NCI-H2081 (cell line): ENCODE measurements around the gene DES.

Source experiments
- DNase-seq, 2 experiments: peaks; one replicate each; lab custom pipeline; 2025; lab: John Stamatoyannopoulos, UW

DES gene

DNA sequence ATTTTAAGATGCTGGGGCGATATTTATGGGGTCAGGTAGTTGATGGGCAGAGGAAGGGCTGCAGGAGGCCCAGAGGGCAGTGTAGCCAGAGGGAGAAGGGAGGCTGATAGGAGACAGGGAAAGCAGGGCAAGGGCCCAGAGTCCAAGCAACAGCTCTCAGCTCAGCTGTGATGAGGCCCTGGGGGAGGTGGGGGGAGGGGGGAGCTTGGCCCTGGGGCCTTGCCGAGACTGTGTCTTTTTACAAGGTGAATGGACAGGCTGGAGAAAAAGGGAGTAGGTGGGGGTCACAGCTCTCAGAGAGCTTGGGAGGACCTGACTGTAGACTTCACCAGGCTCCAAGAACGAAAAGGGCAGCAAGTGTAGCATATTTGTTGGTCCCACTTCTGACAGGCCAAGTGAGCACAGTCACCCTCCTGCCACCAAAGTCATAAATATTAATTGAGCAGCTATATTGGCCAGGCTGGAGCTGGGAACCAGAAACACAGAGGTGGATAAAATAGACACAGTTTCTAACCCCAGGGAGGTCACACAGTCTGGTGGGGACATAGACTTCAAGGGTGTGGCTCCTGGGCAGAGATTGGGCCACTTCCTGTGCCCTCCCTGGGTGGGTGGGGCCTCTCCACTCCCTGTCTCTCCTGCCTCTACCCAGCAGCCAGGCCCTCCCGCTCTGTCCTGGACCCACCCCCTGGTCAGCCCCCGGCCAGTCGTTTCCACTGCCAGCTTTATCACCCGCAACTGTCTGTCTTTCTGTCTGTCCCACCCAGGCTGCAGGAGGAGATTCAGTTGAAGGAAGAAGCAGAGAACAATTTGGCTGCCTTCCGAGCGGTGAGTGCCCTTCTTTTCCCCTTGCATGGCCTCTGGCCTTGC lies 1.4 kb downstream of the DES start:
- DNase-seq, result no peak

DNA sequence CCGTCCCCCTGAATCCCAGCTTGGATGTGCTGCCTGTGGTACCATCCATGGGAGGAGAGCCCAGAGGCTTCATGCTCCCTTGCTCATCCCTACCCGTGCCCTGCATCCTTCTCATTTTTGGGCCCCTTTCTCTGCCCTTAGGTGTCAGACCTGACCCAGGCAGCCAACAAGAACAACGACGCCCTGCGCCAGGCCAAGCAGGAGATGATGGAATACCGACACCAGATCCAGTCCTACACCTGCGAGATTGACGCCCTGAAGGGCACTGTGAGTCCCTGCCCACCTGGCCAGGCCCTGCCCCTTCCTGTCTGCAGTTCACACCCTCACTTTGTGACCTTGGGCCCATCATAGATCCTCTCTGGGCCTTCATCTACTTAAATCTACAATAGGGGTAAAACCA lies 2.5 kb downstream of the DES start:
- DNase-seq, result no peak

DNA sequence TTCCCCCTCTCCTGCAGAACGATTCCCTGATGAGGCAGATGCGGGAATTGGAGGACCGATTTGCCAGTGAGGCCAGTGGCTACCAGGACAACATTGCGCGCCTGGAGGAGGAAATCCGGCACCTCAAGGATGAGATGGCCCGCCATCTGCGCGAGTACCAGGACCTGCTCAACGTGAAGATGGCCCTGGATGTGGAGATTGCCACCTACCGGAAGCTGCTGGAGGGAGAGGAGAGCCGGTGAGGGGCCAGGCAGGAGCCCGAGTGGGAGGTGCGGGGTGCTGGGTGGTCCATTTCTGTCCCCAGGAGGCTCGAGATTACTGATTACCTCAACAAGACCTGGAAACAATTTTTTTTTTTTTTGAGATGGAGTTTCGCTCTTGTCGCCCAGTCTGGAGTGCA lies 3.1 kb downstream of the DES start:
- DNase-seq, result no peak

DNA sequence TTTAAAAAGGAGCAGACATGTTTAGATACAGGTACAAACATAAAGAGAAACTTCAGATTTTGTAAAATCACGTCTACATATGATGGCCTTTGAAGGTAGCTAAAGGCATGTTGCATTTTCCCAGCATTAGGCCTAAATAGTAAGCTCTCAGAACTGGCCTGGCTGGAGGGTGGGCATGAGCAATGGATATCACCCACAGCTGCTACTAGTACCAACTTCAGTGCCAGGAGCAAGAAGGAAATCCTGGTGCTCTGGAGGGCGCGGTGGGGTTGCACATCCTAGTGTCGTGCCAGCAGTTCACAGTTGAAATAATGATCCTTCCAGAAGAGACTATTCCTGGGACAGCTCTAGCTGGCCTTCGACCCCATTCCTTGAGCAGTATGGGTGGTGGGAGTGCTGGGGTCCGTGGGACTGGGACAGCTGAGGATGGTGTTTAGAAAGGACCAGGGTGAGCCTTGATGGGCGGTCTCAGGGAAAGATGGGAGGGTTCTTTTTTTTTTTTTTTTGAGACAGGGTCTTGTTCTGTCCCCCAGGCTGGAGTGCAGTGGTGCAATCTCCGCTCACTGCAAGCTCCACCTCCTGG lies 4.9 kb downstream of the DES start:
- DNase-seq, result no peak

DNA sequence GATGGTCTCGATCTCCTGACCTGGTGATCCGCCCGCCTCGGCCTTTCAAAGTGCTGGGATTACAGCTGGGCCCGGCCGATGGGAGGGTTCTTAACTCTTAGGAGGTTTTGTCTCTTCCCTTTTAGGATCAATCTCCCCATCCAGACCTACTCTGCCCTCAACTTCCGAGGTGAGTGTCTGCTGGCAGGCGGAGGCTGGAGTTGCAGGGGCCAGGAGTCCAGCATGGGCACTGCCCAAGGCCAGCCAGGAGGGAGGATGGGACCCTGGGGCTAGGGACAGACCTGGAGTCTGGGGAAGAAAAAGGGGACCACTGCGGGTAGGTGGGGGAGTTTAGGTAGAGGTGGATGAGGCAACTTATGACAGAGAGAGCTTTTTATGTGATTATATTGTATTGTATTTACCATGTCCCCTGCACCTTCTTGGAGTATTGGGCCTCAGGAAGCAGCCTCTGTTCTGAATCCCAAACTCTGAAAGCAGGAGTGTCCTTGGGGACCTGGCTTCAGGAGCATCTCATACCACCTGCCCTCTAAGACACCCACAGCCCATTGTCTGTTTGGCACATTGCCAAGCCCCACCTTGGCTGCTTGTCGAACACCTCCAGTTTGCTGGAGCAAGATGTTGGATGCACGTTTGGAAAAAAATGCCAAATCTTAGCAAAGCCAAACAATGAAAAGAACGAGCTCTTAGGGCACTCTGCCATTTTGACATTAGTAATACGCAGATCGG lies 5.6 kb downstream of the DES start:
- no peak for DNase-seq

DNA sequence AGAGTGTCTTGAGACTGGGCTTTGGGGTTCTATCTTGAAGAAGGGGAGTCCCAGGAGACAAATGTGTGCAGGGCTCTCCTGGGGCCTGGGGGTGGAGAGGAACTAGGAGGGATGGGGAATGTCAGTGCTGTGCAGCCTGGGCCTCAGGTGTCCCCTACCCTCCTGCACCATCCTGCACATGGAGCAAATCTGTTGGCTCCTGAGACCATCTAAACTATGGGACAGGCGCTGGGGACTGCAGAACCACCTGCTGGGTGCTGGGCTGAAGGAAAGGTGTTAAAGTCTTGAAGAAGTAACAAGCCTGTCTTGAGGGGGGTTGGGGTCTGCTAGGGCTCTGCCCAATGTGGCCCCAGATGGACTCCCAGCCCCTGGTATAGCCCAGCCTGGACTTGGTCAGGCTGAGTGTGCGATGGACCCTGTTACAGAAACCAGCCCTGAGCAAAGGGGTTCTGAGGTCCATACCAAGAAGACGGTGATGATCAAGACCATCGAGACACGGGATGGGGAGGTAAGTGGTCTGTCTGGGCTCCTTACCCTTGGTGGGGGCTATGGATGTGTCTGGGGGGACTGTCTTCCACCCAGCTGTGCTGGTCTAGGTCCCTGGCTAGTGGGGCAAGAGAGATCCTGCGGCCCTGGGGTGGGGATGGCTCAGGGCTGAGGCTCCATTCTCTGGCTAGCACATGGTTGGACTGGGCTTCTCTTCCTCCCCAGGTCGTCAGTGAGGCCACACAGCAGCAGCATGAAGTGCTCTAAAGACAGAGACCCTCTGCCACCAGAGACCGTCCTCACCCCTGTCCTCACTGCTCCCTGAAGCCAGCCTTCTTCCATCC lies 7.3 kb downstream of the DES start:
- no peak for DNase-seq

DNA sequence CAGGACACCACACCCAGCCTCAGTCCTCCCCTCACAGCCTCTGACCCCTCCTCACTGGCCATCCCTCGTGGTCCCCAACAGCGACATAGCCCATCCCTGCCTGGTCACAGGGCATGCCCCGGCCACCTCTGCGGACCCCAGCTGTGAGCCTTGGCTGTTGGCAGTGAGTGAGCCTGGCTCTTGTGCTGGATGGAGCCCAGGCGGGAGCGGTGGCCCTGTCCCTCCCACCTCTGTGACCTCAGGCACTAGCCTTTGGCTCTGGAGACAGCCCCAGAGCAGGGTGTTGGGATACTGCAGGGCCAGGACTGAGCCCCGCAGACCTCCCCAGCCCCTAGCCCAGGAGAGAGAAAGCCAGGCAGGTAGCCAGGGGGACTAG lies 7.9 kb downstream of the DES start:
- no peak for DNase-seq

DNA sequence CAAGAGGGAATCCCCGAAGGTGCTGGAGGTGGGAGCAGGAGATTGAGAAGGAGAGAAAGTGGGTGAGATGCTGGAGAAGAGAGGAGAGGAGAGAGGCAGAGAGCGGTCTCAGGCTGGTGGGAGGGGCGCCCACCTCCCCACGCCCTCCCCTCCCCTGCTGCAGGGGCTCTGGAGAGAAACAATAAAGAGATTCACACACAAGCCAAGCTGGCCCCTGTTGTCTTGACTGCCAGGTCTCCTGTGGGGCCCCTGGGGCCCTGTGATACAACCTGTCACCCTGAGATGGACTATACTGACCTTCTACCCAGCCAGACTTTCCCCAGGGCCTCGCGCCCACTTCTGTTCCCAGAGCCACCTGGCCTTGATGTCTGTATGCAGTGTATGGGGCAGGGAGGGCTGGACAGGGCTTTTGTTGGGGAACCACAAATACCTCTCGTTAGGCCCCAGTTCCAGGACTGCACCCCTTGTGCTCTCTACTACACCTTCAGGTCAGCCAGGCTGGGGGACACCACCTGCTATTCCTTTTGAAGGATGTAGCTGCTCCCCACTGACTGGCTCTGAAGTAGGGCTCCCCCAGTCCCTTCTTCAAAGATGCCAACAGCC lies 8.5 kb downstream of the DES start:
- no peak for DNase-seq

DNA sequence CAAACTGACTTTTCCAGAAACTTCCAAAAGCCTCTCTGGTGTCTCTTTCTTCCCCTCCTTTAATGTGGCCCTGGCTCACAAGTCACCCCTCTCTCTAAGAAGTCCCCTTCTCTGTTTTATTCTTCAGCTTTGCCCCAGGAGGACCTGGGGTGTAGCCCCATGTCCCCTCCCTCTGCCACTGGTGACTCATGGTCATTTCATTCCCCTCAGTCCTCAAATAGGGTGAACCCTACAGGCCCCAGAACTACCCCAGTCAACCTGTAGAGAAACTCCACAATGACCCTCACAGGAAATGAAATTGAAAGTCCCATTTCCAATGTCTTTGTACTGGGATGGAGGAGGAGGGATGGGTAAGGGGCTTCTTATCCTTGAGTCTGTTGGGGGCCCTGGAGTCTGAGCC lies 10.3 kb downstream of the DES start:
- DNase-seq, result no peak

DNA sequence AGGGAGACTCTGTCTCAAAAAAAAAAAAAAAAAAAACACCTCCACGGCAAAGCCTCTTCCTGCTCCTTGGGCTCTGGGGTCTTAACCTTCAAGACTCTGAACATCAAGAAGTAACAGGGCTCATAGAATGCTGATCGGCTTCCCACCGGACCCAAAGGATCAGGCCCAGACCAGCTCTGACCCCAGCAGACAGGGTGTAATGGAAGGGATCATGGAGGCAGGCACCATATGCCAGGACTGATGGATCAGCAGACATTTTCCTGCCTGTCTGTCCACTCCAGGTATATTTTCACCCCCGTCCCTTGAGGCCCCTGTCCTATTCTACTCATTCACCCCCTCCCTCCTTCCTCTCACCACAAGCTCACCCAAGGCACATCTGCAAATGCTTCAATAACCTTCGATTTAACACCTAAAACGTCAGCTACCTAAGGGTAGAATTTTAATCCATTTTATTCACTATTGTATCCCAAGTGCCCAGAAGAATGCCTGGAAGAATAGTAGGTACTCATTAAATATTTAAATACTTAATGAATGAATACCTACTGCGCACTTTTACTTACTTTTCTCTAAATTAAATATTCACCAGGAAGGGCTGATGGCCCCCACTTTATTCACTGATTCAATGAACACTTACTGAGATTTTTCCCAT lies 11.9 kb downstream of the DES start:
- DNase-seq, result no peak

DNA sequence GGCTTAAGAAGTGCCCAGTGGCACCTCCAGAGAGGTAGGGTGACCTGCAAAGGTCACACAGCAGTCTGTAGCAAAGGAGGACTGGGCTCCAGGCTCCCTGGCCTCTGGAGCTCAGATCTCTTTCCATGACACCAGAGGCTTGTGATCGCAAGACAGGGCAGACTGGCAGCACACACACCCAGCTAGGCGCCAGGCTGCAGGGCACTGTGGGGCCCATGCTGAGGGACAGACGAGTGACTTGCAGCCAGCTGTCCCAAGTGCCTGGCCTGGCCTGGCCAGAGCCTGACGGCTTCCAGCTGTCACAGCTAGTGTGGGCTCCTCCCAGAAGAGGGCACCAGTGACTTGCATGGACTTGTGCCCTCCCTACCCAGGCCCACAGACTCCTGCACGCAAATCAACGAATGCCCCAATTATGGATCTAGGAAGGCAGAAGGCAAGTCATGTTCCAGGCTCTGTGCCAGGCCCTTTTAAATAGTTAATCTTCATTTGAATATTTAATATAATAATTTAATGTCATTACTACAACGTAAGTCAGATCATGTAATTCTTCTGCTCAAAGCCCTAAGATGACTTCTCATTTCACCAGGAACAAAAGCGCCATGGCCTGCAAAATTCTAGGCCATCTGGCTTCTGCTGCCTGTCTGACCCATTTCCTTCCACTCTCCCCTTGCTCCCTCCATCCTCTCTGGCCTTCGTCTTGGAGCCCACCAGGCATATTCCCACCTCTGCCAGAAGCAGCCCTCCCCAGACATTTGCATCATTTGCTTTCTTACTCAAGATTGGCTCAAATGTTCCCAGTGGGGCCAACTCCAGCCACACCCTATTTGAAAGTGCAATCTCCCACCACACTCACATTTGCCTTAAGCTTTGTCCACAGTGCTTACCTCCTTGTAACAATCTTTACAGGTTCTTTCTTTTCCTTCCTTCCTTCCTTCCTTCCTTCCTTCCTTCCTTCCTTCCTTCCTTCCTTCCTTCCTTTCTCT lies 12.7 kb downstream of the DES start:
- DNase-seq, result peak in 1 of 2 experiments; percentile 35

DNA sequence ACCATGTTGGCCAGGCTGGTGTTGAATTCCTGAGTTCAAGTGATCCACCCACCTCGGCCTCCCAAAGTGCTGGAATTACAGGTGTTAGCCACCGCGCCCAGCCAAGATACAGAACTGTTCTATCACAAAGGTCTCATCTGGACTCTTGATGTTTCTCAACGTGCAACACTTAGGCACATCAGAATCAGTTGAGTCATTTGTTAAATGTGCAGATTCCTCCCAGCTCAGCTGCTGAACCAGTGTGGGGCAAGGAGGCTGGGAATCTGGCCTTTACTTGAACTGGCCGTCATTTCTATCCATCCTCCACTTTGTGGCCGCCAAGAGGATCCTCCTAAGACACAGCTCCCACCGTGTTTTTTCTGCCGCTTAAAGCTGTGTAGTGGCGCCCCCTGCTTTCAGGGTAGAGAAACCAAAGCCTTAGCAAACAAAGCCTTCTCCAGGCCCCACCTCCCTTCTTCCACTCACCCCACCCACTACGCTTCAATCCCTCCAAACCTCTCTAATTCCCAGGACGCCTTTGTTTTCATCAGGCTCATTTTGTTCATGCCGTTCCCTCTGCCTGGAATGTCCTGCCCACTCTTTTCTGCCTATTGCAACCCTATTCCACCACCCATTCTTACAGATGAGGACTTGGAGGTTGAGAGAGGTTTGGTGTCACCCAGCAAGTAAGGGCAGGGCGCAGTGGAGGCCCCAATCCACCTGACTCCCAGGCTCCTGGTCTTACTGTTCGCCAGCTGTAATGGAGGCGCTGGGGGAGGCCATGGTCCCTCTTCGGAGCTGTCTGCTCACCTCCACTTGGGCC lies 15.7 kb downstream of the DES start:
- DNase-seq, result peak in 1 of 2 experiments; percentile 6

DNA sequence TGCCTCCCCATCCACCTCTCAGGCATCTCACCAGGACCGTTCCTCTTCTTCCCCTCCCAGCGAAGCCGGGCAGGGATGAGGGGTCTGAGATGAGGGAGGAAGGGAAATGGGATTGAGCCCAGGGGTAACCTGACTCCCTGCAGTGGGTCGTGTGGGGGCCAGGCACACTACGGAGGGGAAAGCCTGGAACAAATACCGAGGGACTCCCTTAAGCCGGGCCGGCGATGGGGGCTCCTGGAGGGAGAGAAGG lies 16.2 kb downstream of the DES start:
- no peak for DNase-seq

DNA sequence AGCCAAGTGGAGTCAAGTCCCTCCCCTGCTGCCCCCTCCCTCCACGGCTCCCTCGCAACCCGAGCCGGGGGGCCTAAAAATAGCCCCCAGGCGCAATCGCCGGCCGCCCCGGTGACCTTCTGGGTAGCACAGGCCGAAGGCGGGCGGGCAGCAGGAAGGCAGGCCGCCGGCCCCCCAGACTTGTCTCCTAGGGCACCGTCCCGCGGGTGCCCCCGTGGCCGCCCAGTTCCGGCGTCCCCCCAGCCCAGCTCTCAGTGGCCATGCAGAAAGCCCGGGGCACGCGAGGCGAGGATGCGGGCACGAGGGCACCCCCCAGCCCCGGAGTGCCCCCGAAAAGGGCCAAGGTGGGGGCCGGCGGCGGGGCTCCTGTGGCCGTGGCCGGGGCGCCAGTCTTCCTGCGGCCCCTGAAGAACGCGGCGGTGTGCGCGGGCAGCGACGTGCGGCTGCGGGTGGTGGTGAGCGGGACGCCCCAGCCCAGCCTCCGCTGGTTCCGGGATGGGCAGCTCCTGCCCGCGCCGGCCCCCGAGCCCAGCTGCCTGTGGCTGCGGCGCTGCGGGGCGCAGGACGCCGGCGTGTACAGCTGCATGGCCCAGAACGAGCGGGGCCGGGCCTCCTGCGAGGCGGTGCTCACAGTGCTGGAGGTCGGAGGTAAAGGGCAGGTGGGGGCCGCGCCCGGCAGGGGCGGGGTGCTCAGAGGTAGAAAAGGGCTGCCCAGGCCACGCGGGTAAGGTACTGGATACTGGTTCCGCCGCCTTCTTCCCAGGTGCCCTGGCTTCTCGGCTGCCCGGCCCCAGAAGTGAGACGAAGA lies 16.7 kb downstream of the DES start, which contains the start of gene SPEG:
Gene SPEG (plus strand): TSS at position 126 of the 808 bp plus-strand sequence. CDS start 135 bp downstream, at position 261.
- DNase-seq, result no peak

DNA sequence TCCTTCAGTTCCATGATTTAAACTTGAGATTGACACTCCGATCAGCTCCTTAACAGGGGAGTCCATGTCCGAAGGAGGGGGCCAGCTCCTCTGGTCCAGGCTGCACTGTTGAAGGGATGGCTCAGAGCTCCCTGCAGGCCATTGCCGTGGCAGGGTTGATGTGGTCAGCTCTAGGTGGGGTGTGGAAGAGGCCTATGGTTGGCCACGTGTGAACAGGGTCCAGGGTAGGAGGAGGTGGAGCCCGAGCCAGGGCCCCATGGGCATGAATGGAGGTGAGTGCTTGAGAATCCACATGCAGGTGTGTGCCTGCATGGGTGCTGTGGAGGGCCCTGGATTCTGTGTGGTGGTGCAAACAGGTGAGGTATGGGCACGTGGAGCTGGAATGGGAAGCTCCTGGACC lies 17.5 kb downstream of the DES start:
- no peak for DNase-seq

DNA sequence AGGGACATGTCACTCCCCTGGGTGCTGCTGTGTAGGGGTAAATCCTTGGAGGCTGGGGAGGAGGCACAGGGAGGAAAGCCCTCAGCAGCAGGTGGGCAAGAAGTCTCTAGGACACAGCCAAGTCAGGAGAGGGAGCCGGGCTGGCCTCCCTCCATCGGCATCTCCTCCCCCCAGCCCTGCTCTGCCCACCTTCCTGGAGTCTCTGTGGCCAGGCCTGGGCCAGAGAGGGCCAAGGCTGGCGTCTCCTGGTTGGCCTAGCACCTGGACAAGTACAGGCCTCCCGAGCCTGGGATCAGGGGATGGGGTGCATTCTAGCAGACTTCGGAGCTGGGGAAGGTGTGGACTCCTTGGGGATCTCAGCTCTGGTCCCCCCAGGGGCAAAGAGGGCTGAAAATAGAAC lies 18.3 kb downstream of the DES start:
- no peak for DNase-seq

DNA sequence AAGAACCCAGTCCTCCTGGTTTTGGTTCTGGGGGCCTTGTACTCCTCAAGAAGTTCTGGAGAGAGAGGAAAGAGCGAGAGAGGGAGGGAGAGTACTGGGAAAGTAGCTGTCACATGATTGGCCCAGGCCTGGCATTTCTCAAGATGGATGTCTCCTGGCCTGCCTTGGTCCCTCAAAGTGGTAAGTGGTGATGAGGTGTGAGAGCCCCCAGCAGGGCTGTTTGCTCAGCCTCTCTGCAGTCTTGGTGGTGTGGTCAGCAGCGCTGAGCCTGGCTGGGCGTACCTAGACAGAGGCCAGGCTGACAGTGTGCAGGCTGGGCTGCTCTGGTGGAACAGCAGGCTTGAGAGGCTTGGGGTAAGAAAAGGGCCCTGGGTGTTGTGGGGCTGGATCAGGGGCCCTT lies 19.0 kb downstream of the DES start:
- no peak for DNase-seq

DNA sequence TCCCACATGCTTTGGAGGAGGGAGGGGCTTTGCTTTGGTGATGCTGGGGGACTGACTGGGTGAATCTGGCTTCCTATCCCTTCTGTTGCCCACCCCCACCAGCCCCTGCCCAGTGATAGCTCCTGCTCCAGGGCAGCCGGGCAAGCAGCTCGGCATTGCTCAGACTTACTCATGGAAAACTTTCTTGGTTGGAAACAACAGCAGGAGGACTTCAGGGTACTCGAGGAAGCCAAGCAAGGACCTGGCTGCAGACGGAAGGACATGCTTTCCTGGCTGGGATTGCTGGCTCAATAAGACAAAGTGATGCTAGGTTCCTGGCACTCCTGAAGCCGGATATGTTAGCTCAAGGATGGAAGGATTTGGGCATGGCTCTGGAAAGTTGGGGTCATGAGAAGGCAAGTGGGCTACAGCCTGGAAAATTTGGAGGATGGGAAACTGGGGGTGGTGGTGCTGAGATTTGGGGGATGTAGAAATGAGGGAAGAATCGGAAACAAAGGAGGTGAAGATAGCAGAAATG lies 19.6 kb downstream of the DES start:
- no peak for DNase-seq
